Measurements from ENCODE around the gene HEATR3.
"Not testable (repeated sequence)": the region's sequence is repeated elsewhere in the genome, so short reads cannot be mapped to it uniquely, and the experiment has no call there.

Gene HEATR3

DNA sequence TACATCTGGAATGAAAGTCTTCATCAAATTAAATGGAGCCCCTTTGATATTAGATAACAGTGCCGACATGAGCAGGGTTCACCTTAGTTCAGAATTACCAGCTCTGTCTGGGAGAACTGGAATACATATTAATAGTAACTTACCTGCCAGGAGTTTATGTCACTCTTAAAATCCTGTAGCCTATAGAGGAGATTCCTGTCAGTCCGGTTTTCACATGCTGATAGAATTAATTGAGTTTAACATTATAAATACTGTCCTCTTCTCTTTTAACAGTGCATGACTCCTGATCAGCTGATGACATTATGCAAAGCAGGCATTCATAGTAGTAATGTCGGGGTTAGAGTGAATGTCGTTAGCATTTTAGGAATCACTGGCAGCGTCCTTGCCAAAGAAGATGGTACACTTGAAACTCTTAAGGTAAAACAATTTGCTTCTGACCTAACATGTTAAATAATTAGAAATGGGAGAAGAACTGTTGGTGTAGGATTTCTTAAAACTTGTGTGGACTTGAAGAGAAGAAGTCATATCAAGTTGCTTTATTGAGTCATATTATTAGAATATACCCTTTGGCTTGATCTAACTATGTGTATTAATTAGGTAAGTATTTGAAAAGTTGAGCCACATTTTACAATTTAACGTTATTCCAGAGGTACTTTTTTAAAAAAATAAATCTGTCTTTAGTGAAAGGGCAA lies 34.3 kb downstream of the HEATR3 start:
- DNase-seq (ENCODE audit: low read depth in 3 of 3), result no peak

DNA sequence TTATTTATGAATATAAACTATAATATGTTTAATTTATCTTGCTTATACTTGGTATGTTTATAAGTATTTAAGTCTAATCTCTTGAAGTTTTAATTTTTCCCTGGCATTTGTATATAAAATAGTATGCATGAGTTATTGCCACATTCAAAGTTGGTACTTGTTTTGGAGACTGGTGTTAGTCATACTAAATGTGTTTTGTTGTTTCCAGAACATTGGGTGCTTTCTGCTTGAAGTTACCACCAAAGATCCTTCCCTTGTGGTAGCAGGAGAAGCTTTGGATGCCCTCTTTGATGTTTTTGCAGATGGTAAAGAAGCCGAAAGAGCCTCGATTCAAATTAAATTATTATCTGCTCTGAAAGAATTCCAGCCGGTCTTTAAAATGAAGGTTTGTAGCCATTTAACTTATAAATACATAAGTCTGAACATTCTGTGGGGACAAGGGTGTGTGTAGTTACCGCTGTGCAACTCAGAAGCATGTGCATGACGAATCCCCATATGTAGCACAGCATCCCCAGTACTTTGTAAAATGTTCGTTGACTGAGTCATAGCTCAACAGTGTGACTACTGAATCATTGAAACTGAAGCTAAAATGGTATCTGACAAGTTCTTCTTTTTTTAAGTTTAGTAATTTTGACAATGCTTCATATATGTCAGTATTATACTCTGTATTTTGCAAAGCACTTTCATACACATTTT lies 36.4 kb downstream of the HEATR3 start:
- peak in 1 of 3 donors; percentile 5 for DNase-seq (ENCODE audit: low read depth in 3 of 3)

DNA sequence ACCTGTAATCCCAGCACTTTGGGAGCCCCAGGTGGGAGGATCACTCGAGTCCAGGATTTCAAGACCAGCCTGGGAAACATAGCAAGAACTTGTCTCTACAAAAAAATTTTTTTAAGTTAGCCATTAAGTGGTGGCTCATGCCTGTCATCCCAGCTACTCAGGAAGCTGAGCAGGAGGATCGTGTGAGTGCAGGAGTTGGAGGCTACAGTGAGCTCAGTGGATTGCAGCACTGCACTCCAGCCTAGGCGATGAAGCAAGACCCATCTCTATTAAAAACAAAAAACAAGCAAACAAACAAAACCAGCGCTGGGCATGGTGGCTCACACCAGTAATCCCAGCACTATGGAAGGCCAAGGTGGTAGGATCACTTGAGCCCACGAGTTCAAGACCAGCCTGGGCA lies 38.0 kb downstream of the HEATR3 start:
- DNase-seq (ENCODE audit: low read depth in 3 of 3), result no peak

DNA sequence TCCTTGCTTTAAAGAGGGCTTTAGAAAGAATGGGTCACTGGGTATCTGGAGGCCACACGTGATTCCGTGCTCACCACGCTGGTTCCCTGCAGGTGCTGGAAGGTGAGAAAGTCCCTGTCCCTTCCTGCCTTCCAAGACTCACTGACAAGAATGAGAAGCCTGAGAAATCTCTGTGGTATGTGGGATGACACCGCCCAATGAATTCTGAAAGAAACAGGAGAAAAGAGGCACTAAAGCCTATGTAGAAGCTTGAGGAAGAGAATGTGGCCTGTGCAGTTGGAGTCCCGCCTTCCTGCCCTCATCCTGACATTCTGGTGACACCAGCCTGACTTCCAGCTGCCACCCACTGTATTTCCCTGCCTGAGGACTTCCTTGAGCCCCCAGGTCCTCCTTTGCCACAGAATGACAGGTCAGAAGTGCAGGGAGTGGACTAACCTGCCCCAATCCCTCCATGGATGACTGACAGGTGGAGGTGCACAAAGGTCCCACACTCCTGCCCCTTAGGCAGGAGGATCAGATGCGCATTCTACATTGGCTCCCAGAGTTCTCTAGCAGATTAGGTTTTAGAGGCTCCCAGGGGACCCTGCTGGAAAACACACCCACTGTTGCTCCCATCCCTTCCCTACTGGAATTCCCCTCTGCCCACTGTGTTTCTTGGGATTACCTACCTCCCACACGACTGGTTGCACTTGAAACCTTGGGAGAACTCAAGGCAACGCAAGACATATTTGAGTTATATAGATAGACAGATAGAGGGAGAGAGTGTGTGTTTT lies 48.8 kb downstream of the HEATR3 start:
- DNase-seq (ENCODE audit: low read depth in 3 of 3), result no peak

DNA sequence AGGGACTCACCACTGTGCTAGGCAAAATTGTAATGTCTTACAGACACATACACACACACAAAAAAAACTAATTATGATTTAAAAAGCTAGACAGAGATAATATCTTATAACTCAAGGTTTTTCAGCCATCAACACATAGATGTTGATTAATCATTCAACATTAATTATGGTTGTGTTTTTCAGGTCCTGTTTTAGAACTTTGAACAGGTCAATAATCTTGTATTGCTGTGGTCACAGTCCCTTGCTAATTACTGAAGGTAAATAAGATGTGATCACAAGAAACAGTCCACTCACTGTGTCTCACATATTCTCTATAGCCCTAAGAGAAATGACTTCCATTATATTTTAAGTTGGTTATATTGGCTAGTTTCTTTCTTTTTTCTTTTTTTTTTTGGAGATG lies 54.9 kb downstream of the HEATR3 start:
- no peak for DNase-seq (ENCODE audit: low read depth in 3 of 3)

DNA sequence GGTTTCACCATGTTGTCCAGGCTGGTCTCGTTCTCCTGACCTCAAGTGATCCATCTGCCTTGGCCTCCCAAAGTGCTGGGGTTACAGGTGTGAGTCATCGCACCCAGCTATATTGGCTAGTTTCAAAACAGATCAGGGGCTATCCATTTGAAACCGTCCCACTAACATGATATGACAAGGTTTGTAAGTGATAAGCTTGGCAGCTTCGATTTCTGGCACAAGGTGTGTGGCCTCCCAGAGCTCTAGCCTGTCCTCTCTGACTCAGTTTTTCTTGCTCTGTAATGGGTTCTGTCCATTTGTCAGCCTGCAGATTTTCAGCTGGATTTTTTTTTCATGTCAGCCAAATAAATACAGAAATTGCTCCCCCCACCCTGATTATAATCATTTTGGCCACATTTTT lies 55.5 kb downstream of the HEATR3 start:
- DNase-seq (ENCODE audit: low read depth in 3 of 3), result no peak

DNA sequence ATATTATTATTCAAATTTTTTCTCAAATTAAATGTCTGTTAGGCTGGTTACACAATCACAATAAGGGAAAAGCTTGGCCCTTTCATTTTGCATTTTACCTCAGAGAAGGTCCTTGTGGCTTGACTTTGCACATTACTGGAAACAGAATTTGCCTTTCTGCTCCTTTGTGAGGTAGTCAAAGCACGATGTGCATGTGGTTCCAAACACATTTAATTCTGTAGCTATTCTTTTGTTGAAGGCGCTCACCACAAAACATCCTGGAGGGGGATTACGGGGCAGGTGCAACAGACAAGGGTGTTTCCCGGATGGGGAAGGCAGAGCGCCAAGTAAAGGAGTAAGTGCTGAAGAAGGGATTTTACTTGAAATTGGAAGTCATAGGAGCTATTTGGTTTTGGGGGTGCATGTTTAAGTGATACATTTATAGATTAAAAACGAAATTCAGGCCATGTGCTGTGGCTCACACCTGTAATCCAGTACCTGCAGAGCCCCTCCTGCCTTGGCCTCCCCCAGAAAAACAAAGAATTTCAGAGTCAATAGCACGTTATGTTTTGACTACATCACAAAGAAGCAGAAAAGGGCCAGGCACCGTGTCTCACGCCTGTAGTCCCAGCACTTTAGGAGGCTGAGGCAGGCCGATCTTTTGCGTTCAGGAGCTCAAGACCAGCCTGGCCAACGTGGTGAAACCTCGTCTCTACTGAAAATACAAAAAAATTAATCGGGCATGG lies 56.1 kb downstream of the HEATR3 start:
- DNase-seq (ENCODE audit: low read depth in 3 of 3), result peak; percentile 3 to 15 (median 12)

DNA sequence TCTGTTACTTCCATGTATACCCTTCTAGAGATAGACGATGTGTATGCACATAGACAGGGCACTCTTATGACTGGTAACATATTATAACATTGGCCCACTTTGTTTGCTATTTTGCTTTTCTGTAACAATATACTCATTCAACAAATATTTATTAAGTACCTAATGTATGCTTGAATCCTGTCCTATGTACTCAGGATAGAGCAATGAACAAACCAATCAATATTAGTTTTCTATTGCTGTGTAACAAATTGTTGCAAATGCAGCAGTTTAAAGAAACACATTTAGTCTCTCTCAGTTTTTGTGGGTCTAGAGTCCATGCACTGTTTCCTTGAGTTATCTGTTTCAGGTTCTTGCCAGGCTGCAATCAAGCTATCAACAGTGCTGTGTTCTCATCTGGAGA lies 57.6 kb downstream of the HEATR3 start:
- DNase-seq (ENCODE audit: low read depth in 3 of 3), result no peak

DNA sequence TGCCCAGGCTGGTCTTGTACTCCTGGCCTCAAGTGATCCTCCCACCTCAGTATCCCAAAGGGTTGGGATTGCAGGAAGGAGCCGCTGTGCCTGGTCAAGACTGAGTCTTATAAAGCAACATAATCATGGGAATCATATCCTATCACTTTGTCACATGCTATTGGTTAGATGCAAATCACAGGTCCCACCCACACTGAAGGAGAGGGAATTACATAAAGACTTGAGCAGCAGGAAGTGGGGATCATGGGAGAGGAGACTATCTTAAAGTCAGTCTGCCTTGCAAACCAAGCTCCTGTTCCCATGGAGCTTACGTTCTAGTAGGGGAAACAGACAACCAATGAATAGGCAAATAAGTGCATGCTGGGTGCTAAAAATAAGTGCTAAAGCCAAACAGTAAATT lies 59.0 kb downstream of the HEATR3 start:
- no peak for DNase-seq (ENCODE audit: low read depth in 3 of 3)

DNA sequence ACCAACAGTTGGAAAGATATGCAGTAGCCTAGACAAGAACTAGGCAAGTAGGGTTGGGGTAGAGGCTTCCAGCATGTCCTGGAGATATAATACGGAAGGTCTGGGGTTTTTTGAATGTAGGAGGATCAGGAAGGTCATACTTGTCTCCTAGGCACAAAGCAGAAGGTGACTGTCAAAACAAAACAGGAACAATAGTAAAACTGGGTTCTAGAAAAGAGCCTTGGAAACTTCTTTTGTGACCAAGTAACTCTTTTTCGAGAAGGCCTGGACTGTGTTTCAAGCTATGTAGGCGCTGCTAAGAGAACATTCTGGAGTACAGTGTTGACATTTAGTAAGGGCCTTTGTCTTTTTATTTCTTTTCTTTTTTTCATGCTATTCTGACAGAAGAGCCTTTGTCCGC lies 60.4 kb downstream of the HEATR3 start:
- no peak for DNase-seq (ENCODE audit: low read depth in 3 of 3)

DNA sequence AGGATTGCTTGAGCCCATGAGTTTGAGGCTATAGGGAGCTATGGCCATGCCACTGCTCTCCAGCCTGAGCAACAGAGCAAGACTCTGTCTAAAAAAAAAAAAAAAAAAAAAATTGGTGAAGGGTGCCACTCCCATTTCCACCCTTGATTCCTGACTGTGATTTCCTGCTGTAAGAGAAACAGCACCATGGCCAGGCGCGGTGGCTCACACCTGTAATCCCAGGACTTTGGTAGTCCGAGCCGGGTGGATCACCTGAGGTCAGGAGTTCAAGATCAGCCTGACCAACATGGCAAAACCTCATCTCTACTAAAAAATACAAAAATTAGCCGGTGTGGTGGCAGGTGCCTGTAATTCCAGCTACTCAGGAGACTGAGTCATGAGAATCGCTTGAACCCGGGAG lies 66.8 kb downstream of the HEATR3 start:
- DNase-seq (ENCODE audit: low read depth in 3 of 3), result not testable (repeated sequence)

DNA sequence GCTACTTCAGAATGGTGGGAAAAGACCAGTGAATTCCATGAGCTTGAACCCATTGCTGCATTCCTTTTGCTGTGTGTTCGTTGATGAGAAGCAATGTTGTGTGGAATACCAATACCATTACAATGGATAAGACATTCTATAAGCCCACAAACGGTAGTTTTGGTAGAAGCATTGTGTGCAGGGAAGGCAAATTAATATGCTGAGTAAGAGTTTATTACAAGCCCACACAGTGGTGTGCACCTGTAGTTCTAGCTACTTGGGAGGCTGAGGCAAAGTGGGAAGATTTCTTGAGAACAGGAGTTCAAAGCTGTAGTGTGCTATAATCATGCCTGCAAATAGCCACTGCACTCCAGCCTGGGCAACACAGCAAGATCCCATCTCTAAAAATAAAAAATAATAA lies 67.4 kb downstream of the HEATR3 start:
- DNase-seq (ENCODE audit: low read depth in 3 of 3), result no peak

DNA sequence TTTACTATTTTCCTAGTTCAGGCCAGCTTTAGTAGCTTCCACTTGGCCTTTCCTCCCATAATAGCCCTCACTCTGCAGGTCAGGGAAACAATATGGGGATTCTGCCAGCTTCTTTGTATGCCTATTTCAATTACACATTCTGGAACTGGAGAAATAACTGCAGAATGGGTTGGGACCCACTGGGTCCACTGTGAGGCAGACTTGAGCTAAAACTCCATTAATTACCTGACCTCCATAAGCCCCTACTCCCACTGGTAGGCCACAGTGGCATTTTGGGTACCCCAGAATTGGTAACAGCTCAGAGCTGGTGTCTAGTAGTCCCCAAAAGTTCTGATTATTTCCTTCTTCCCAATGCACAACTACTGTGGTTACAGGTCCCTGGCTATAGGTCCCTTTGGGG lies 70.6 kb downstream of the HEATR3 start:
- DNase-seq (ENCODE audit: low read depth in 3 of 3), result no peak

DNA sequence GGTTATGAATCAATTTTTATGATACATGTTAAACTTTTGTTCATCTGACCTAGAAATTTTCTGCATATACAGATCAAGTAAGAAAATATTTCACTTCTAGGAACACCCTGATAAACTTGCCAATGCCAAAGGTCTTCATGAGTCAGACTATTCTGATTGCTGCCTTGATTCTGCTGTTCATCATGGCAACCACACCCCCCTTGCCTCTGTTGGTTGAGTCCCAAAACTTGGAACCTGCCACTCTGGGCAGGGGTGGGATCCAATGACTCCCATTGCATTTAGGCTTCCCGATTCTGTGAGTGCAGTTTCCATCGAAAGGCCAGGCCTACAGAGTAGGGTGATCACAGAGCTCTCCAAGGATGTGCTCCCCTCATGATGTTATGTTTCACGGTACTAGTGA lies 71.5 kb downstream of the HEATR3 start:
- no peak for DNase-seq (ENCODE audit: low read depth in 3 of 3)

DNA sequence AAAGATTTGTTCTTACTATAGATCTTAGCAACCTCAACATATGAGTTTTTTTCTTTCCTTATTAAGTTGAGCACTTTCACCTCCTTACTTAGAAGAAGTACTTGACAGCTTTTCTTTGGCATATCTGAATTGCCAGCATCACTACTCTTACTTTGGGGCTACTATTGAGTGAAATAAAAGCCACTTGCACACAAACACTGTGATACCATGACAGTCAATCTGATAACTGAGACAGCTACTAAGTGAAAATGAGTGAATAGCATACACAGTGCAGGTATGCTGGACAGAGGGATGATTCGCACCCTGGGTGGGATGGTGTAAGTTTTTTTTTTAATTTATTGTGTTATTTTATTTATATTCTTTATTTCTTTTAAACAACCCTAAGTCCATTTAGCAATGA lies 73.8 kb downstream of the HEATR3 start:
- no peak for DNase-seq (ENCODE audit: low read depth in 3 of 3)

DNA sequence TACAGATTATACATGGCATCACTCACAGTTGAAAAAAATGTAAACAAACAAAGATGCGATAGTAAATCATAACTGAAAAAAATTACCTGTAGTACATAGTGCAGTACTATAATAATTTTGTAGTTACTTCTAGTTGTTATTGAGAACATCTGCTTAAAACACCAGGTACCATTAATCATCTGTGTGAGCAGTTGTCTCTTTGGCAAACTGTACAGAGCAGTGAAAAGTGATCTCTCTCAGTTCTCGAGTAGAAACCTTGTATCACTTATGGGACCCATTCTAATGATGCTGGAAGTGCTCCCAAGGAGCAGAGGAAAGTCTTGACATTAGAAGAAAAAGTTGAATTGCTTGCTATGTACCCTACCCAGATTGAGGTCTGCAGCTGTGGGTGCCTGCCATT lies 78.4 kb downstream of the HEATR3 start:
- no peak for DNase-seq (ENCODE audit: low read depth in 3 of 3)

DNA sequence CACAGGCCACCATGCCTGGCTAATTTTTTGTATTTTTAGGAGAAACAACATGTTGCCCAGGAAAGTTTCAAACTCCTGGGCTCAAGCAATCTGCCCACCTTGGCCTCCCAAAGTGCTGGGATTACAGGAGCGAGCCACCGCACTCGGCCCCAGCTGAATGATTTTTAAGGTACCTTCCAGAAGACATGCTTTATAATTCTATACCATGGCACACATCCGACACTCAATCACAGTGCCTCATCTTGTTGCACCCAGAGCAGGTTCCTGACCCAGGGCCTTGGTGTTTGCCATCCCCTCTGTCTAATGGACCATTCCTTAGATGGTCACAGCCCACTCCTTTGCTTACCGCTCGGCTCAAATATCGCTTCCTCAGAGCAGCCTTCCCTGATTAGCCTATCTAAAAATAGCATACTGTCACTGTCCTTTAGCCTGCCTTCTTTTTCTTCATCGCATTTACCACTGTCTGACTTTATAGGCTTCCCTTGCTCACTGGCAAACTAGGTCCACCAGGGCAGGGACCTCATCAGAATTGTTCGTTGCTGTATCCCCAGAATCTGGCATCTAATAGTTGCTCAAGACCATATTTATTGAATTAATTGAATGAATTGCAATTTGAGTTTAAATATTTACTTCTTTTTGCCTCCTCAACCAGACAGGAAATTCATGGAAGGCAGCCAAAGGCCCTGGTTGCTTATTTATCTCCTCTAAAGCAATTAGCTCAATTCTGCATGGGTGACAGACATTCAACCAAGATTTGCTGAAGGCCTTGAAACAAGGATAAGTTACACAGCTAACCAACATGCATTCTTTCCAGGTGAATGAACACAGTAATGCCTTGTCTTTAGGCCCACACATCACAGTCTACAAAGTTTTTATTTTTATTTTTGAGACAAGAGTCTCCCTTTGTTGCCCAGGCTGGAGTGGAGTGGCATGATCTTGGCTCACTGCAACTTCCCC lies 81.0 kb downstream of the HEATR3 start:
- no peak for DNase-seq (ENCODE audit: low read depth in 3 of 3)

DNA sequence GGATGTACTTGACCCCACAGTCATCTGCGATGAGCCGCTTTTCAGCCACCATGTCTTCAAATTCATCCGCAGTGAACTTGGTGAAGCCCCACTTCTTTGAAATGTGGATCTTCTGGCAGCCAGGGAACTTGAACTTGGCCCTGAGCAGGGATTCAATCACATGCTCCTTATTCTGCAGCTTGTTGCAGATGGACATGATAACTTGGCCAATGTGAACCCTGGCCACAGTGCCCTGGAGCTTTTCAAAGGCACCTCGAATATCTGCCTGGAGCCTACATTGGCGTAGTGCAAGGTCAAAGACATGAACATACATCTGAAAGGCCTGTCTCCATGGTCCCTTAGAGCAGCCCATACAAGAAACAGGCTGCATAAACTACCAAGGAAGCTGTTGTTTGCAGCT lies 85.6 kb downstream of the HEATR3 start:
- no peak for DNase-seq (ENCODE audit: low read depth in 3 of 3)

DNA sequence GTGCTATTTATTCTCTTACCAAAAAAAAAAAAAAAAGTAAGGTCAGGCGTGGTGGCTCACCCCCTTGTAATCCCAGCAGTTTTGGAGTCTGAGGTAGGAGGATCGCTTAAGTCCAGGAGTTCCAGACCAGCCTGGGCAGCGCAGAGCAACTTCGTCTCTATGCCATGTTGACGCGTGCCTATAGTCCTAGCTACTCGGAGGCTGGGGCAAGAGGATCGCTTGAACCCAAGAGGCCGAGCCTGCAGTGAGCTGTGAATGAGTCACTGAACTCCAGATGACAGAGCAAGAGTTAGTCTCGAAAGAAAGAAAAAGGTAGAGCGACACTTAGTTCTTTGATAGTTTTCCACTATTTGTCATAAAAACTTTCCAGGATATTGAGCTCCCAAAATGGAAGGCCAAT lies 86.0 kb downstream of the HEATR3 start:
- no peak for DNase-seq (ENCODE audit: low read depth in 3 of 3)

DNA sequence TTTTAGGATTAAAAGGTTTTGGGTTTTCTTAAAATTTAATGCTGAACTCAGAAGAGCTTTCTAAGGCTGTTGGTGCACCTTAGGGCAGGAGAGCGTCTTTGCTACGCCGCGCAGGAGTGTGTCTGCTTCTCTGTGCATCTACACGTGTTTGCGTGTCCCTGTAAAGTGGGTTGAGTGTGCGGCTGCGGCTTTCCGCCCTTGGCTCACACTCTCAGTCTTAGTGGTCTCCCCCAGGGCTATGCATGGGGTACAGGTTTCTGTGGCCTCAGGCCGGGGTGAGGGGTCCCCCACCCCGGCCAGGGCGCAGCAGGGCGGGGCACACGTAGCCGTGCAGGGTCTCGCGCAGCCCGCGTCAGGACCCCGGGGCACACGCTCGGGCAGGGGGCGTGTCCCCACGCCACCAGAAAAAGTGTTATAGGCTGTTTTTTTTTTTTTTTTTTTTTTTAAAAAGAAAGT lies 86.6 kb downstream of the HEATR3 start:
- DNase-seq (ENCODE audit: low read depth in 3 of 3), result peak; percentile 52 to 80 (median 55)
